Mammary microvascular endothelial cell (primary cell): ENCODE data around the gene YBX3. TPM values are rescaled to one million over a fixed set of nuclear protein-coding genes. Genes with fewer than 3 reads are reported as not detected.

Experiments used
- total RNA-seq: library from RNA; depleted of rRNA; stranded (reverse); fragments of >200 nt; gene quantifications from 2 replicates; pipeline ENCODE4 v1.2.3, GENCODE V29; 2015

YBX3 gene
- 355 and 378 TPM in 2 replicates for total RNA-seq

DNA sequence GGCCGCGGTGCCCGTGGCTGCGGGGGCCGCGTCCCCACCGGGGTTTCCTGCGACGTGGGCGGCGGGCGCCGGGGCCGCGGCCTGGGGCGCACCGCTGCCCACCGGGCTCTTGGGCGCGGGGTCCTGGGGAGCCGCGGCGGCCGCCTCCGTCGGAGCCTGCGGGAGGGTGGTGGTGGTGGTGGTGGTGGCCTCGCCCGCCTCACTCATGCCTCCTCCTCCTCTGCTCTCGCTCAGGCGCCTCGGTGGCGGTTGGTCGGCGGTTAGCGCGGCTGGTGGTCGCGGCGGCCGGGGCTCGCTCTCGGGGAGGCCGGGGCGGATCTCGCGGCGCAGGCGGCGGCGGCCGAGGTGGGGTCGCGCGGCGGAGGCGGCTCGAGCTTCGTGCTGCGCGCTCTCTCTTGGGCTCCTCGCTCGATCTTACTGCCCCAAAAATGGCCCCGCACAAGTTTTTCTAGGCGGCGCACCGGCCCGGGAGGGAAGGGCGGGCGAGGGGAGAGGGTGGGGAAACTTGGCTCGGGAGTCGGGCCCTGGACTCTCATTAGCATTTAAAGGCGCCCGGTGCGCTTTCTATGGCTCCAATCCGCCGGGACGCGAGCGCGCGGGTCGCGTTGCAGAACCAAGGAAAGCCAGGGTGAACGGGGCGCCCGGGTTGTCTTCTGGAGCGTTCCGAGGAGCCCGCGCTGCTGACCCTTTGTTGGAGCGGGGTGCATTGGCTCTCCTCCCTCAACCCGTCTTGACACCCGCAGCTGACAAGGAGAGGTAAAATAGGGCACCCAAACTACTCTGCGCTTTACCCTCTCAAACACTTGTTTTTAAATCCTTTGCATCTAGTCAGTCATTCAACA is at the start of gene YBX3:
Gene YBX3, minus strand, starts transcription at position 419 of the 842 bp plus-strand sequence. Its CDS starts 212 bp downstream, at position 207.

DNA sequence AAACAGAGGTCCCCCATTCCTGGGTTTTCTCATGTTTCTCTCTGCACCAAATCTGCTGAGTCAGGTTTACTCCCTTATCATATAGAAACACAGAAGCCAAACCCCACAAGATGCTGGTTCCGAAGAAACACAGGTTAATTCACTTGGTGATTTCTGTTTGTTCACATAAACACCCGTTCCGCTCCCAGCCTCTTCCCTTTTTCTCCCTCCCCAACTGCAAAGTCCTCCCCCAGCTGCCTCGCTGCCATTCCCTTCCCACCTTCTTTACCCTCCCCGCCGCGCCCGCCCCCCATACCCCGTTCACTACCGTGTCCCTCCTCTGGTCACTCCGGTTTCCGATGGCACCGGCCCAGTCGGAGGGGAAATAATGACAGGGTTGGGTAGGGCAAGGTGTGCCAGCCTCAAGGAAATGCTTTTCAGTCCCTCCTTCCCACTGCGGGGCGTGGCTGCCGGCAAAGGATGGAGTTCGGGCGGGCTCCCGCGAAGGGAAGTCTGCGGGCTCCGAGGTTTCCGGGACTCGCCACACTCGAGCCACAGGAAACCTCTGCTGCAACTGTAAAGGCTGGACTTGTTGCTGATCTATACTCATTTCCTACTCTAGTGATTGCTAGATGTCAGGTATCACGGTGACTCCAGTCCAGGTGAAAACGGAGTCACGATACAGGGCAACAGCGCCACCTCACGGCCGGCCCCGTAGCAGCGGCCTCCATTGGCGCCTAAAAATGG is 49.3 kb downstream of the YBX3 start, which contains the start of gene STYK1:
Gene STYK1, minus strand, starts transcription at position 394 of the 726 bp plus-strand sequence. CDS start 39,434 bp downstream, outside the sequence.

Other genes with a start within 250 kb of the YBX3 start
- gene EIF2S3B, start 217.4 kb downstream of the YBX3 start, total RNA-seq: 0.59 and 0.67 TPM in 2 replicates
- 21.0 and 21.1 TPM in 2 replicates for gene MAGOHB, start 109.7 kb downstream of the YBX3 start, total RNA-seq
- gene STYK1, start 49.3 kb downstream of the YBX3 start, total RNA-seq: 7.3 and 9.6 TPM in 2 replicates
- gene TAS2R7, start 79.3 kb upstream of the YBX3 start, total RNA-seq: not detected in 2 replicates
- gene TAS2R8, start 84.0 kb upstream of the YBX3 start, total RNA-seq: not detected in 2 replicates
- gene TAS2R9, start 86.8 kb upstream of the YBX3 start, total RNA-seq: not detected in 2 replicates
- 0.13 TPM in 1 of 2 replicates, not detected in the other for gene TAS2R10, start 103.0 kb upstream of the YBX3 start, total RNA-seq
- gene PRR4, start 126.2 kb upstream of the YBX3 start, total RNA-seq: 0.20 TPM in 1 of 2 replicates, not detected in the other
- 3.0 and 6.0 TPM in 2 replicates for gene PRH1, start 160.9 kb upstream of the YBX3 start, total RNA-seq
- gene TAS2R13, start 186.2 kb upstream of the YBX3 start, total RNA-seq: 0.07 and 0.10 TPM in 2 replicates
- gene PRH2, start 205.9 kb upstream of the YBX3 start, total RNA-seq: not detected in 2 replicates
- 0.07 and 0.84 TPM in 2 replicates for gene TAS2R14, start 215.9 kb upstream of the YBX3 start, total RNA-seq